ENCODE data around the gene FLYWCH2.
"Not testable (repeated sequence)": the region's sequence is repeated elsewhere in the genome, so short reads cannot be mapped to it uniquely, and the experiment has no call there.

The FLYWCH2 gene

DNA sequence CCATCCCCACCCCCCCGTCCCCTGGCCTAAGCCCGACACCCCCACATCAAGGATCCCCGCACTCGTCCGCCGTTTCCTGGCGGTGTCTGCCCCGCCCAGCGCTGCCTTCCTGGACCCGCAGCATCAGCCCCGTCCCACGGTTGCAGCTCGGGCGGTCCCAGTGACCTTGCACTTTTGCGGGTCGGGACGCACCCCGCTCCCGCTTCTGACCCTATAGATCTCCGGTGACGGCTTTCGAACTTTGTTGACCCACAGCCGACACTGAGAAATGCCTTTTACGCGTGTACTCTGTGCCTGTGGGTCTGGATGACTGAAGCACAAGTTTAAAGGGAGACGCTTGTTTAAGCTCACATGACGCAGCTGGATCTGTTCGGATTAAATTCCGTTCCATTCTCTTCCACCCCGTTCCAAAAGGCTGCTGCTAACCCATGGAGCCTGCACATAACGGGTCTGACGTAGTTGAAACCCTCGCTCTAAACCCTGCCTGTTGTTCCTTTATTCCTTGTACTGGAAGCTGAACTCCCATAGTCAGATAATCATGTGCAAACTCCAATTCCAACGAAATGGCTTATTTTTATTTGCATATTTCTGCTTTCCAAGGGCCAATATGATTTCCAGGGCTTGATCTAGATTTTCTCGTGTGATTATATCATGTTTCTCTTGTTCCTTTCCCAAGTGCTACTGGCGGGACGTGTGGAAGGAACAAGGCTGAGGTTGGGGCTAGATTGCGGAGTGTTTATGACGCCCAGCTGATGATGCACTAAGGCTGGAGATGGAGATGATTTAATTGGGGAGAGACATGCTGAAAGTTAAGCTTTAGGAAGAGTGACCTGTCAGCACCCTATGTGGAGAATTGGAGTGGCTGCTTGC, 29.6 kb downstream of the FLYWCH2 start:
- DNase-seq = peak; percentile 44 to 58 (median 56)

DNA sequence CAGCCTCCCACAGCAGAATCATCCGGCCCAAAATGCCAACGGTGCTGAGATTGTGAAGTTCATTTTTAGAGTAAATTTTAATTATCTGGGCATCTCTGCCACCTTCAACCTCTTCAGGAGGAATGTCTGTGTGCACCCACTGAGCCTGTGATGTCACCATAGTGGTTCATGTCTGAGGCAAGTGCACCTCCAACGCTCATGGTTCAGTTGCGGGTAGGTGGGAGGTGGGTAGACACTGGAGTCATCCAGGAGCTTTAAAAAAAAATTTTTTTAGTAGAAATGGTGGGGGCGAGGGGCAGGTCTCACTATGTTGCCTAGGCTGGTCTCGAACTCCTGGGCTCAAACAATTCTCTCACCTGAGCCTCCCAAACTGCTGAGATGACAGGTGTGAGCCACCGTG, 30.6 kb downstream of the FLYWCH2 start:
- no peak for DNase-seq

GRCh38 chr16:2914233-2914632, 31.2 kb downstream of the FLYWCH2 start:
- no peak for DNase-seq

DNA sequence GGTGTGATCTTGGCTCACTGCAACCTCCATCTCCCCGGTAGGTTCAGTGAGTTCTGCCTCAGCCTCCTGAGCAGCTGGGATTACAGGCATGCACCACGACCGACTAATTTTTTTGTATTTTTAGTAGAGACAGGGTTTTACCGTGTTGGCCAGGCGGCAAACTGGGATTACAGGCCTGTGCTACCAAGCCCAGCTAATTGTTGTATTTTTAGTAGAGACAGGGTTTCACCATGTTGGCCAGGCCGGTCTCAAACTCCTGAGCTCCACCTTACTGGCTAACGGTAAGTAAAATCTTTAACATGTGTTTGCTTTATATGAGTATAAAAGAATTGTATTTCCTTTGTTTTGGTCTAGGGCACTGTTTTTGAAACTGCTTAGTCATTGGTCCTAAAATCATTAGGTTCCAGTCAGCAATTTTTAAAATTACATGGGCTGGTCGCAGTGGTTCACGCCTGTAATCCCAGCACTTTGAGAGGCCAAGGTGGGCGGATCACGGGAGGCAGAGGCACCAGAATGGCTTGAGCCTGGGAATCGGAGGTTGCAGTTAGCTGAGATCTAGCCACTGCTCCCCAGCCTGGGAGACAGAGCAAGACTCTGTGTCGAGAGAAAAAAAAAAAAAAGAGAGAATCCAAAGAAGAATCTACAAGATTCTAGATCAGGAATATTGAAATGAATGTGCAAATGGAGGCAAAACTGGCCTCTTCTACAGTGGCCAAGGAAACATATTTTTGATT, 32.3 kb downstream of the FLYWCH2 start:
- DNase-seq = no peak

DNA sequence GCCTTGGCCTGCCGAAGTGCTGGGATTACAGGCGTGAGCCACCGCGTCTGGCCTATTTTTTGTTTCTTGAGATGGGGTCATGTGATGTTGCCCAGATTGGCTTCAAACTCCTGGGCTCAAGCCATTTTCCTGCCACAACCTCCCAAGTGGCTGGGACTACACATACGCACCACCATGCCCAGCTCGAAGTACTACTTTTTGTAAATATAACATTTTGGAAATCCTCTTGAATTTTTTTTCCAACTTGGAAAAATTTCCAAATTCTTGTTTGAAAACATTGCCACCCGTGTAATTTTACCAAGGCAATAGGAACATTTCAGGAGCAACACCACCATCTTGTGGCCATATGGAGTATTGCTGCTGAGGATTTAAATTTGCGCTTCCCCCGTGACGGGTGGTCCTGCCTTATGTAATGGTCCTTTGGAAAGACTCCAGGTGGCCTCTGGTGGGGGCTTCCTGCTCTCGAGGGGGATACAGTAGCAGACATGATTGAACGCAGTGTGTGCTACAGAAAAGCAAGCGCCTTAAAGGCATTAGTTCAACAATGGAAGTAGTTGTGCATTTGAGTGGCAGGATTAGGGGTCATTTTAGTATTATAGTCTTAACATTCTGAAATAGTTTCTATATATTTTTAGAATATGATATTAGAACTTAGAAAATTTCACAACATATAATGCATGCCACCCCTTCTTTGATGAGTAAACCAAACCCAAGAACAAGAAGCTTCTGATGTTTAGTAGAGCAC, 36.7 kb downstream of the FLYWCH2 start:
- DNase-seq = peak; percentile 68 to 78 (median 73)

DNA sequence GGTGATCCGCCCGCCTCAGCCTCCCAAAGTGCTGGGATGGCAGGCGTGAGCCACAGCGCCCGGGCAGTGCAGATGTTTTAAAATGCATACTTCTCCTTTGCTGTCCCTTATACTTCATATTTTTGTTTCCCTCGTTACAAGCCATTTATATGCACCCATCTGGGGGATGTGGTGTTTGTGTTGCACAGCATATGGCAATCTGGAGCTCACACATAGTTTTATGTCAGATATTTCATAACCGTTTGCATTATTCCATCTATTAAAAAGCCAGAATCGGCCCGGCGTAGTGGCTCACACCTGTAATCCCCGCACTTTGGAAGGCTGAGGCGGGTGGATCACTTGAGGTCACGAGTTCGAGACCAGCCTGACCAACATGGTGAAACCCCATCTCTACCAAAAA, 40.5 kb downstream of the FLYWCH2 start:
- DNase-seq = no peak

GRCh38 chr16:2924901-2925755, 42.1 kb downstream of the FLYWCH2 start:
- DNase-seq = no peak

GRCh38 chr16:2925951-2926649, 43.1 kb downstream of the FLYWCH2 start:
- DNase-seq = no peak

DNA sequence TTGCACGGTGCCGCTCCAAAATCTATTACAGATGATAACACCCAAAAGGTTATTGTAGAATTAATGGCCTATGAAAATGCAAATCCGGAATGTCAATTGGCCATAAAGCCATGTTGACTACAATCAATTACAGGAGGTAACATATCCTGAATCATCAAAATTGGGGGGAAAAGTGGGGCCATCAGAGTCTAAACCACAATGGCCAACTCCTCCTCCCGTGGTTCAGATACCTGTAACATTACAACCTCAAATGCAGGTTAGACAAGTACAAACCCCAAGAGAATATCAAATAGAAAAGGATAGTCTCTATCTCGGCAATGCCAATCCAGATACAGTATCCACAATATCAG, 43.6 kb downstream of the FLYWCH2 start:
- no peak for DNase-seq

- peak; percentile 93 to 97 (median 94) for DNase-seq
These were observed 44.1 kb downstream of the FLYWCH2 start for GRCh38 chr16:2927010-2927646.

DNA sequence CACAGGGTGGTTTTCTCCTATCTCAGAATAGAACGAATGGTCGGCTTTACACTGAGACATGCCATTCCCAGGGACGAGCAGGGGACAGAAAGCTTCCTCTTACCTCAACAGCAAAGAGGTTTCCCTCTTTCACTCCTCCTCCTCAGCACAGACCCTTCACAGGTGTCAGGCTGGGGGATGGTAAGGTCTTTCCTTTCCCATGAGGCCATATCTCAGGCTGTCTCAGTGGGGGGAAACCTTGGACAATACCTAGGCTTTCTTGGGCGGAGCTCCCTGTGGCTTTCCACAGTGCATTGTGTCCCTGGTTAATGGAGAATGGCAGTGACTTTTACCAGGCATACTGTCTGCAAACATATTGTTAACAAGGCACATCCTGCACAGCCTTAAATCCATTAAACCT, 45.1 kb downstream of the FLYWCH2 start:
- DNase-seq = not testable (repeated sequence)

DNA sequence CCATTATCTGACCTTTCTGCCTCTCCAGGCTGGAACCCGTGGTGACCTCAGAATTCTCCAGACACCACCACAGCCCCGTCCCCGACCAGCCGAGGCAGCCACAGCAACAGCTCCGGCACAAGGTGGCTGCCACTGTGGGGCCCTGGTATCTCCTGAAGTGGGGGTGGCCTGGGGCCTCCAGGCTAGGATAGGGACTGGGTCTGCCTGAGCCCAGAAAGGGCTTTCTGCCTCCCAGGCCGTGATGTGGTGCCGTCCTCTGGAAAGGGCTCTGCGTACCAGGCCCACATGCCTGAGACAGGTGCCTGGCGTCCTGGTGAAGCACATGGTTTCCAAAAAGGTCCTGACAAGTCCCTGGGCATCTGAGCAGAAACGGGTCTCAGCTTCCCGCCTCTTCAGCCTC, 45.8 kb downstream of the FLYWCH2 start:
- no peak for DNase-seq

- DNase-seq = no peak
These were observed 46.7 kb downstream of the FLYWCH2 start for GRCh38 chr16:2929693-2930092.

DNA sequence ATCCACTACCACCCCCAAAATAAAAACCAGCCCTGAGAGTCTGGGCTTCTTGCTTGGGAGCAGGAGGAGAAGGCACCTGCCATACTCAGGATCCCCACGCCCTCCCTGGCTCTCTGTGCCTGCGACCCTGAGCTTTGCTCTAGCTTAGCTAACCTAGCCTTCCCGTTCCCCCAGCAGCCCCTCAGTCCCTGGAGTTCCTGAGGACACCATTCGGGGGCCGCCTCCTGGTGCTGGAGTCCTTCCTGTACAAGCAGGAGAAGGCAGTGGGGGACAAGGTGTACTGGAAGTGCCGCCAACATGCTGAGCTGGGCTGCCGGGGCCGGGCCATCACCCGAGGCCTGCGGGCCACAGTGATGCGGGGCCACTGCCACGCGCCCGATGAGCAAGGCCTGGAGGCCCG, 47.2 kb downstream of the FLYWCH2 start:
- no peak for DNase-seq

- DNase-seq = not testable (repeated sequence)
These were observed 48.4 kb downstream of the FLYWCH2 start for GRCh38 chr16:2931231-2931914.

DNA sequence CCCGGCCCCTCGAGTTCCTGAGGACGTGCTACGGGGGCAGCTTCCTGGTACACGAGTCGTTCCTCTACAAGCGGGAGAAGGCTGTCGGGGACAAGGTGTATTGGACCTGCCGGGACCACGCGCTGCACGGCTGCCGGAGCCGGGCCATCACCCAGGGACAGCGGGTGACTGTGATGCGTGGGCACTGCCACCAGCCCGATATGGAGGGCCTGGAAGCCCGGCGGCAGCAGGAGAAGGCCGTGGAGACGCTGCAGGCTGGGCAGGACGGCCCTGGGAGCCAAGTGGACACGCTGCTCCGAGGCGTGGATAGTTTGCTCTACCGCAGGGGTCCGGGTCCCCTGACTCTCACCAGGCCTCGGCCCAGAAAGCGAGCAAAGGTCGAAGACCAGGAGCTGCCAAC, 50.1 kb downstream of the FLYWCH2 start:
- DNase-seq = no peak

- no peak for DNase-seq
These were observed 50.7 kb downstream of the FLYWCH2 start for GRCh38 chr16:2933701-2934100.

GRCh38 chr16:2934450-2934849, 51.4 kb downstream of the FLYWCH2 start:
- no peak for DNase-seq

DNA sequence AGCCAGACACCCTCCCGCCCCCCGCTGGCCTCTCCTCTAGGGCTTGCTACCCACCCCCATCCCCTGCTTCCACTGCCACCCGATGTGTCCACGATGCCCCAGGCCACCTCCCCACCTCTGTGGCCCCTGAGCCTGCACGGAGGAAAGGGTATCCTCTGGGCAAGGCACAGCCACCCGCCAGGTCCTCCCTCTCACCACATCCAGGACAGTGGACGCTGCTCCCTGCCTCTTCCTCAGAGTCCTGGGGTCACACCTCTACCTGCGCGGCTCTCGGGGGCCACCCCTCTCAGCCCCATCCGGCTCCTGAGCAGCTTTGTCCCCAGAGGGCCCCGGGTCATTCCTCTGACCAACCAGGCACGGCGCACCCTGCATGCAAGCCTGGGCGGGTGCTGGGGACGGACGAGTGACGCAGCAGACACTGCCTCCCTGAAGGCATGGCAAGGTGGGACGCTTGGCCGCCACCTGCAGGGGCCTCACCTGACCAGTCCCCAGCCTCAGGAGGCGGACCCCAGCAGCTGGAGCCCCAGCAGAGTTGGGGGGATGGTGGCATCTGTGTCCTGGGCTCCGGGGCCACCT, 53.5 kb downstream of the FLYWCH2 start:
- no peak for DNase-seq

DNA sequence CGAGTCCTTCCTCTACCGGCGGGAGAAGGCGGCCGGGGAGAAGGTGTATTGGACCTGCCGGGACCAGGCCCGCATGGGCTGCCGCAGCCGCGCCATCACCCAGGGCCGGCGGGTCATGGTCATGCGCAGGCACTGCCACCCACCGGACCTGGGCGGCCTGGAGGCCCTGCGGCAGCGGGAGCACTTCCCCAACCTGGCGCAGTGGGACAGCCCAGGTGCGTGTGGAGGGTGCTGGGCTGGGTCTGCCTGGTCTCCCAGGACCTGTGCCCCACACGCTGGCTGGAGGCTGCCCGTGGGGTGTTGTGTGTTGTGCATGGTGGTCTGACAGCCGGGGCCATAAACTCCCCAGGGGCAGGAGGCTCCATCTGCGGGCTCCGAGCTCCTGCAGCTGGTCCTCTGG, 54.2 kb downstream of the FLYWCH2 start:
- no peak for DNase-seq
